OCI-LY7 (cell line): ENCODE data around the gene FITM2. TPM values are rescaled to one million over a fixed set of nuclear protein-coding genes. Genes with fewer than 3 reads are reported as not detected.

Experiments used
- BruUV-seq: library from RNA; stranded (reverse); fragments of 400-500 nt; replicated peaks from 2 replicates; lab custom pipeline; 2021; lab: Mats Ljungman, UMichigan
- CTCF ChIA-PET: fragments of 300-600 bp; sonication (Branson Sonifier 250); formaldehyde crosslinking; loops from one replicate; lab custom pipeline; 2022; ENCODE audit warnings: antibody characterized with exemption; ENCODE audit not compliant: unreplicated experiment; lab: Charles Lee
- POLR2A ChIA-PET: fragments of 300-600 bp; sonication (Branson Sonifier 250); formaldehyde crosslinking; loops from one replicate; lab custom pipeline; 2022; ENCODE audit warnings: antibody characterized with exemption; lab: Charles Lee
- DNase-seq: peaks from one replicate; pipeline ENCODE4 v3.0.0-alpha.2; 2015; ENCODE audit warnings: low spot score
- H2AFZ ChIP-seq: fragments of 200-600 bp; sonication (generic), shearing (Covaris generic); 2 replicates; pipeline ENCODE4 v1.6.1; 2014; ENCODE audit warnings: mild to moderate bottlenecking, antibody characterized with exemption, low read length, moderate library complexity
- H3K27ac ChIP-seq: fragments of 200-600 bp; sonication (generic); 2 replicates; pipeline ENCODE4 v1.5.1; 2014; ENCODE audit warnings: mixed run types, low read depth, mild to moderate bottlenecking, moderate library complexity, low read length, inconsistent platforms; ENCODE audit not compliant: poor library complexity, severe bottlenecking
- H3K36me3 ChIP-seq: fragments of 200-600 bp; sonication (generic); 2 replicates; pipeline ENCODE4 v1.6.1; 2014; ENCODE audit warnings: mild to moderate bottlenecking, antibody characterized with exemption, low read length, moderate library complexity, mixed read lengths; ENCODE audit not compliant: insufficient read depth
- H3K4me1 ChIP-seq: fragments of 200-600 bp; sonication (generic); 2 replicates; pipeline ENCODE4 v1.5.1; 2014; ENCODE audit warnings: mild to moderate bottlenecking, low read length; ENCODE audit not compliant: insufficient read depth, poor library complexity, severe bottlenecking
- H3K4me2 ChIP-seq: fragments of 200-600 bp; sonication (generic); 2 replicates; pipeline ENCODE4 v1.6.1; 2014; ENCODE audit warnings: mild to moderate bottlenecking, low read length
- H3K4me3 ChIP-seq: fragments of 200-600 bp; sonication (generic); 2 replicates; pipeline ENCODE4 v1.5.1; 2014; ENCODE audit warnings: mild to moderate bottlenecking, low read depth, low read length; ENCODE audit not compliant: poor library complexity, severe bottlenecking
- H3K79me2 ChIP-seq: fragments of 200-600 bp; sonication (generic); 2 replicates; pipeline ENCODE4 v1.6.1; 2016; ENCODE audit warnings: low read depth, mild to moderate bottlenecking, low read length, moderate library complexity, mixed read lengths; ENCODE audit not compliant: insufficient read depth
- H3K9me2 ChIP-seq: fragments of 200-600 bp; sonication (generic); 2 replicates; pipeline ENCODE4 v1.6.1; 2016; ENCODE audit warnings: mild to moderate bottlenecking, low read length, mixed read lengths; ENCODE audit not compliant: insufficient read depth
- H3K9me3 ChIP-seq: fragments of 200-600 bp; sonication (generic); 2 replicates; pipeline ENCODE4 v1.6.1; 2014; ENCODE audit warnings: mild to moderate bottlenecking, mixed run types, low read length, mixed read lengths
- H4K20me1 ChIP-seq: fragments of 200-600 bp; sonication (generic); 2 replicates; pipeline ENCODE4 v1.6.1; 2014; ENCODE audit warnings: mild to moderate bottlenecking, antibody characterized with exemption, low read length, moderate library complexity, mixed read lengths; ENCODE audit not compliant: insufficient read depth
- CTCF ChIP-seq: fragments of 200-600 bp; sonication (generic); conservative IDR thresholded peaks from 2 replicates; pipeline ENCODE4 v1.5.1; 2014; ENCODE audit warnings: mild to moderate bottlenecking, antibody characterized with exemption, low read length, moderate library complexity, mixed read lengths
- EZH2phosphoT487 ChIP-seq: fragments of 200-600 bp; sonication (generic); IDR thresholded peaks from 2 replicates; pipeline ENCODE4 v1.6.1; 2018; ENCODE audit warnings: low read depth, borderline replicate concordance, mild to moderate bottlenecking, mixed run types, antibody characterized with exemption, low read length, moderate library complexity, mixed read lengths
- intact Hi-C: fragments of 100-400 bp; cut with micrococcal nuclease; formaldehyde crosslinking; loops from one replicate; pipeline ENCODE4 v1.10.0; 2022; ENCODE audit not compliant: unreplicated experiment
- total RNA-seq, 2 experiments: library from RNA; depleted of rRNA in 1 of 2; stranded (reverse); fragments of >200 nt in 1 of 2; shearing (Covaris generic) in 1 of 2; gene quantifications; 2 replicates each; pipeline ENCODE4 v1.2.3, GENCODE V29; 2014 to 2022

The FITM2 gene
- total RNA-seq, 2 experiments from 2014 or later, result 1.7 to 2.4 TPM

- no peak overlapping the region for H3K4me2 ChIP-seq
- intact Hi-C loops, result no loop called here
- H3K9me2 ChIP-seq, result no peaks in the 10 kb centered on the region
- CTCF ChIA-PET, result no interaction called here
- no peak for DNase-seq
- no peak overlapping the region for H3K27ac ChIP-seq
- BruUV-seq, result no TSS peak
- H3K9me3 ChIP-seq, result no peaks in the 10 kb centered on the region
- POLR2A ChIA-PET, result no interaction called here
- H3K4me1 ChIP-seq, result no peaks in the 10 kb centered on the region
- no peaks in the 10 kb centered on the region for H4K20me1 ChIP-seq
- TF ChIP-seq CTCF (no peak), EZH2phosphoT487 (no peak)
- no peaks in the 10 kb centered on the region for H3K79me2 ChIP-seq
- H3K36me3 ChIP-seq, result no peaks in the 10 kb centered on the region
- no peak overlapping the region for H2AFZ ChIP-seq
- H3K4me3 ChIP-seq, result no peak overlapping the region
Observed at GRCh38 chr20:44280387-44280786, 30.6 kb downstream of the FITM2 start.

GRCh38 chr20:44279228-44279627, 31.8 kb downstream of the FITM2 start:
- H3K9me2 ChIP-seq, result no peaks in the 10 kb centered on the region
- H2AFZ ChIP-seq, result no peak overlapping the region
- no peaks in the 10 kb centered on the region for H3K36me3 ChIP-seq
- intact Hi-C loops, result no loop called here
- H3K4me2 ChIP-seq, result no peak overlapping the region
- POLR2A ChIA-PET, result no interaction called here
- no peaks in the 10 kb centered on the region for H3K9me3 ChIP-seq
- no TSS peak for BruUV-seq
- H3K27ac ChIP-seq, result no peak overlapping the region
- H3K4me3 ChIP-seq, result no peak overlapping the region
- H3K4me1 ChIP-seq, result no peaks in the 10 kb centered on the region
- no peaks in the 10 kb centered on the region for H3K79me2 ChIP-seq
- TF ChIP-seq EZH2phosphoT487, result no peak
- TF ChIP-seq CTCF, result no peak
- CTCF ChIA-PET, result no interaction called here
- no peaks in the 10 kb centered on the region for H4K20me1 ChIP-seq
- no peak for DNase-seq

- POLR2A ChIA-PET, result interaction anchor here (0.6 kb wide), 1 partner anchor 306 kb away, joined by 4 read pairs; no protein-coding TSS in a partner anchor
- Histone ChIP-seq H3K9me3 (no peaks in the 10 kb centered on the region), H3K4me1 (no peaks in the 10 kb centered on the region), H3K9me2 (no peaks in the 10 kb centered on the region), H2AFZ (no peak overlapping the region), H3K4me2 (no peak overlapping the region), H3K27ac (no peak overlapping the region), H3K4me3 (no peak overlapping the region), H4K20me1 (no peaks in the 10 kb centered on the region), H3K79me2 (no peaks in the 10 kb centered on the region), H3K36me3 (no peaks in the 10 kb centered on the region)
- CTCF ChIA-PET, result no interaction called here
- intact Hi-C loops, result no loop called here
- BruUV-seq, result no TSS peak
- TF ChIP-seq EZH2phosphoT487 (no peak), CTCF (no peak)
- no peak for DNase-seq
Observed at GRCh38 chr20:44274303-44275017, 36.5 kb downstream of the FITM2 start.
